CD4-positive, CD25-positive, alpha-beta regulatory T cell (primary cell): ENCODE results near the gene CHST11. TPM values are rescaled to one million over a fixed set of nuclear protein-coding genes. Genes with fewer than 3 reads are reported as not detected.

ENCODE experiments used
- ATAC-seq, 2 donors: fragments of 150-1000 bp; cut with Tn5 transposase; one replicate each; pipeline ENCODE4 v1.10.0; 2021; ENCODE audit warnings: low read depth in 2 of 2, moderate number of reproducible peaks in 2 of 2, moderate library complexity in 1 of 2
- DNase-seq, 3 donors: peaks; one replicate each; pipeline versions ENCODE4 v3.0.0 to v3.0.0-alpha.2; 2012 to 2022; ENCODE audit warnings: mixed read lengths in 1 of 3
- H3K27ac ChIP-seq: one replicate; pipeline ENCODE4 v1.7.0; 2013; ENCODE audit warnings: mild to moderate bottlenecking, low read length; ENCODE audit not compliant: insufficient read depth, poor library complexity, severe bottlenecking
- H3K27me3 ChIP-seq: one replicate; pipeline ENCODE4 v1.7.0; 2013; ENCODE audit warnings: low read length; ENCODE audit not compliant: control insufficient read depth, insufficient read depth
- H3K36me3 ChIP-seq: one replicate; pipeline ENCODE4 v1.7.0; 2013; ENCODE audit warnings: mild to moderate bottlenecking, low read length, moderate library complexity; ENCODE audit not compliant: control insufficient read depth, insufficient read depth
- H3K4me1 ChIP-seq: 2 replicates; pipeline ENCODE4 v1.7.0; 2013; ENCODE audit warnings: mild to moderate bottlenecking, low read length; ENCODE audit not compliant: insufficient read depth, control insufficient read depth, poor library complexity, severe bottlenecking
- H3K4me3 ChIP-seq: one replicate; pipeline ENCODE4 v1.7.0; 2013; ENCODE audit warnings: low read depth, mild to moderate bottlenecking, low read length, moderate library complexity
- H3K9me3 ChIP-seq, 2 experiments: 1 replicate in 1 of 2; 2 replicates in 1 of 2; pipeline ENCODE4 v1.7.0; 2013; ENCODE audit warnings: low read length in 2 of 2, mild to moderate bottlenecking in 1 of 2, moderate library complexity in 1 of 2; ENCODE audit not compliant: control insufficient read depth in 2 of 2
- H3K27ac Mint-ChIP-seq, 3 donors: one replicate each; pipeline ENCODE4 v1.8.0; 2020 to 2022; ENCODE audit warnings: mild to moderate bottlenecking in 3 of 3, mixed read lengths in 3 of 3, moderate library complexity in 2 of 3
- H3K27me3 Mint-ChIP-seq: one replicate; pipeline ENCODE4 v1.8.0; 2022; ENCODE audit warnings: mild to moderate bottlenecking, mixed read lengths
- H3K36me3 Mint-ChIP-seq: one replicate; pipeline ENCODE4 v1.8.0; 2020; ENCODE audit warnings: mixed read lengths
- H3K4me1 Mint-ChIP-seq, 4 donors: one replicate each; pipeline ENCODE4 v1.8.0; 2020 to 2022; ENCODE audit warnings: mixed read lengths in 4 of 4, mild to moderate bottlenecking in 1 of 4
- H3K4me3 Mint-ChIP-seq, 4 donors: one replicate each; pipeline ENCODE4 v1.8.0; 2020 to 2022; ENCODE audit warnings: mild to moderate bottlenecking in 4 of 4, mixed read lengths in 4 of 4, moderate library complexity in 3 of 4
- H3K9me3 Mint-ChIP-seq, 7 donors: one replicate each; pipeline ENCODE4 v1.8.0; 2020 to 2022; ENCODE audit warnings: mixed read lengths in 7 of 7, mild to moderate bottlenecking in 3 of 7, moderate library complexity in 2 of 7
- polyA plus RNA-seq, 4 donors: library from polyadenylated mRNA; unstranded; fragments of 300-500 nt; fragmentation: Illumina TruSeq; gene quantifications; one replicate each; pipeline ENCODE4 v1.2.3, GENCODE V29; 2021
- total RNA-seq: library from RNA; stranded (reverse); gene quantifications from one replicate; pipeline ENCODE4 v1.2.3, GENCODE V29; 2022

Gene CHST11
- total and polyA plus RNA-seq, 5 donors from 2014 or later, result 70.2 to 192 (median 105) TPM

- Histone ChIP-seq H3K27me3 (no peaks in the 10 kb centered on the region), H3K36me3 (no peaks in the 10 kb centered on the region), H3K4me1 (no peaks in the 10 kb centered on the region), H3K4me3 (no peak overlapping the region), H3K9me3 (no peaks in the 10 kb centered on the region), H3K27ac (no peak overlapping the region)
- H3K36me3 Mint-ChIP-seq, result no peaks in the 10 kb centered on the region
- DNase-seq (no peak), ATAC-seq (no peak)
- H3K27me3 Mint-ChIP-seq, result no peaks in the 10 kb centered on the region
- H3K9me3 Mint-ChIP-seq, result peaks cover 0 to 2% (median 0%) of the 10 kb centered on the region in 7 donors
- H3K27ac Mint-ChIP-seq, result no peak overlapping the region
- no peak overlapping the region for H3K4me3 Mint-ChIP-seq
- no peaks in the 10 kb centered on the region for H3K4me1 Mint-ChIP-seq
Observed at GRCh38 chr12:104413330-104413729, 43.4 kb upstream of the CHST11 start.

GRCh38 chr12:104414581-104415341 lies 42.0 kb upstream of the CHST11 start:
- H3K27ac Mint-ChIP-seq, result no peak overlapping the region
- H3K4me1 Mint-ChIP-seq, result no peaks in the 10 kb centered on the region

GRCh38 chr12:104415342-104415980 lies 41.3 kb upstream of the CHST11 start:
- H3K4me3 Mint-ChIP-seq, result no peak overlapping the region
- no peaks in the 10 kb centered on the region for H3K4me1 Mint-ChIP-seq
- ATAC-seq (no peak), DNase-seq (no peak)
- no peak overlapping the region for H3K4me3 ChIP-seq
- no peaks in the 10 kb centered on the region for H3K9me3 Mint-ChIP-seq
- no peaks in the 10 kb centered on the region for H3K36me3 Mint-ChIP-seq
- H3K27me3 Mint-ChIP-seq, result no peaks in the 10 kb centered on the region
- no peak overlapping the region for H3K27ac Mint-ChIP-seq
- no peak overlapping the region for H3K27ac ChIP-seq
- no peaks in the 10 kb centered on the region for H3K9me3 ChIP-seq
- H3K27me3 ChIP-seq, result no peaks in the 10 kb centered on the region
- no peaks in the 10 kb centered on the region for H3K36me3 ChIP-seq
- H3K4me1 ChIP-seq, result no peaks in the 10 kb centered on the region

More at GRCh38 chr12:104414581-104415341, 42.0 kb upstream of the CHST11 start:
- Mint-ChIP-seq H3K36me3 (no peaks in the 10 kb centered on the region), H3K9me3 (no peaks in the 10 kb centered on the region), H3K4me3 (no peak overlapping the region), H3K27me3 (no peaks in the 10 kb centered on the region)
- no peaks in the 10 kb centered on the region for H3K27me3 ChIP-seq
- no peaks in the 10 kb centered on the region for H3K36me3 ChIP-seq
- no peak for ATAC-seq
- no peak overlapping the region for H3K4me3 ChIP-seq
- H3K27ac ChIP-seq, result no peak overlapping the region
- H3K9me3 ChIP-seq, result no peaks in the 10 kb centered on the region
- no peak for DNase-seq
- H3K4me1 ChIP-seq, result no peaks in the 10 kb centered on the region

GRCh38 chr12:104416136-104416535 lies 40.6 kb upstream of the CHST11 start:
- no peaks in the 10 kb centered on the region for H3K36me3 ChIP-seq
- no peaks in the 10 kb centered on the region for H3K27me3 ChIP-seq
- no peaks in the 10 kb centered on the region for H3K9me3 ChIP-seq
- H3K4me1 Mint-ChIP-seq, result peaks cover 0 to 4% (median 1%) of the 10 kb centered on the region in 4 donors
- DNase-seq (no peak), ATAC-seq (no peak)
- H3K9me3 Mint-ChIP-seq, result no peaks in the 10 kb centered on the region
- no peak overlapping the region for H3K27ac Mint-ChIP-seq
- H3K27me3 Mint-ChIP-seq, result no peaks in the 10 kb centered on the region
- H3K36me3 Mint-ChIP-seq, result no peaks in the 10 kb centered on the region
- H3K4me3 ChIP-seq, result no peak overlapping the region
- no peak overlapping the region for H3K4me3 Mint-ChIP-seq
- H3K27ac ChIP-seq, result no peak overlapping the region
- peaks cover 4% of the 10 kb centered on the region for H3K4me1 ChIP-seq

GRCh38 chr12:104416585-104416984 lies 40.2 kb upstream of the CHST11 start:
- Histone ChIP-seq H3K4me1 (peaks cover 6% of the 10 kb centered on the region), H3K27me3 (no peaks in the 10 kb centered on the region), H3K4me3 (no peak overlapping the region), H3K9me3 (no peaks in the 10 kb centered on the region), H3K27ac (no peak overlapping the region), H3K36me3 (no peaks in the 10 kb centered on the region)
- no peak for DNase-seq
- Mint-ChIP-seq H3K4me3 (no peak overlapping the region), H3K4me1 (peaks cover 0 to 6% (median 5%) of the 10 kb centered on the region in 4 donors), H3K36me3 (no peaks in the 10 kb centered on the region), H3K27ac (no peak overlapping the region), H3K9me3 (no peaks in the 10 kb centered on the region), H3K27me3 (no peaks in the 10 kb centered on the region)
- ATAC-seq, result no peak

GRCh38 chr12:104419717-104420116 lies 37.0 kb upstream of the CHST11 start:
- Histone ChIP-seq H3K4me1 (peaks cover 6% of the 10 kb centered on the region), H3K9me3 (no peaks in the 10 kb centered on the region), H3K4me3 (no peak overlapping the region), H3K27me3 (no peaks in the 10 kb centered on the region), H3K27ac (no peak overlapping the region), H3K36me3 (no peaks in the 10 kb centered on the region)
- Mint-ChIP-seq H3K4me1 (peaks cover 0 to 6% (median 5%) of the 10 kb centered on the region in 4 donors), H3K27me3 (no peaks in the 10 kb centered on the region), H3K27ac (no peak overlapping the region), H3K9me3 (no peaks in the 10 kb centered on the region), H3K36me3 (no peaks in the 10 kb centered on the region), H3K4me3 (no peak overlapping the region)
- ATAC-seq, result no peak
- no peak for DNase-seq

GRCh38 chr12:104420868-104421267 lies 35.9 kb upstream of the CHST11 start:
- Mint-ChIP-seq H3K4me1 (peaks cover 0 to 6% (median 5%) of the 10 kb centered on the region in 4 donors), H3K36me3 (no peaks in the 10 kb centered on the region), H3K27ac (no peak overlapping the region), H3K9me3 (no peaks in the 10 kb centered on the region), H3K27me3 (no peaks in the 10 kb centered on the region), H3K4me3 (no peak overlapping the region)
- Histone ChIP-seq H3K36me3 (no peaks in the 10 kb centered on the region), H3K27me3 (no peaks in the 10 kb centered on the region), H3K4me1 (peaks cover 6% of the 10 kb centered on the region), H3K27ac (no peak overlapping the region), H3K4me3 (no peak overlapping the region), H3K9me3 (no peaks in the 10 kb centered on the region)
- ATAC-seq (peak; percentile 44 to 47), DNase-seq (peak in 2 of 3 donors; percentile 15 to 67)

- Histone ChIP-seq H3K36me3 (no peaks in the 10 kb centered on the region), H3K27me3 (no peaks in the 10 kb centered on the region), H3K9me3 (no peaks in the 10 kb centered on the region), H3K27ac (no peak overlapping the region), H3K4me3 (no peak overlapping the region), H3K4me1 (peaks cover 6% of the 10 kb centered on the region)
- Mint-ChIP-seq H3K27me3 (no peaks in the 10 kb centered on the region), H3K4me3 (no peak overlapping the region), H3K27ac (no peak overlapping the region), H3K9me3 (no peaks in the 10 kb centered on the region), H3K4me1 (peaks cover 4 to 6% (median 6%) of the 10 kb centered on the region in 4 donors), H3K36me3 (no peaks in the 10 kb centered on the region)
- ATAC-seq (no peak), DNase-seq (no peak)
Observed at GRCh38 chr12:104421343-104421742, 35.4 kb upstream of the CHST11 start.
